Fibroblast of mammary gland (primary cell): ENCODE measurements around the gene HOXB2.

Source experiments
- DNase-seq: peaks from one replicate; pipeline ENCODE4 v3.0.0-alpha.2; 2010; ENCODE audit warnings: low read depth
- H3K4me3 ChIP-seq: 2 replicates; pipeline ENCODE4 v1.5.1; 2011; ENCODE audit warnings: low read depth, mild to moderate bottlenecking, low read length, moderate library complexity; ENCODE audit not compliant: control insufficient read depth
- TF ChIP-seq, protein P1 (sequence below): conservative IDR thresholded peaks from 2 replicates; pipeline ENCODE4 v1.5.1; 2011; ENCODE audit warnings: low read depth, low read length, inconsistent platforms; ENCODE audit not compliant: control insufficient read depth, insufficient read depth

The HOXB2 gene

DNA sequence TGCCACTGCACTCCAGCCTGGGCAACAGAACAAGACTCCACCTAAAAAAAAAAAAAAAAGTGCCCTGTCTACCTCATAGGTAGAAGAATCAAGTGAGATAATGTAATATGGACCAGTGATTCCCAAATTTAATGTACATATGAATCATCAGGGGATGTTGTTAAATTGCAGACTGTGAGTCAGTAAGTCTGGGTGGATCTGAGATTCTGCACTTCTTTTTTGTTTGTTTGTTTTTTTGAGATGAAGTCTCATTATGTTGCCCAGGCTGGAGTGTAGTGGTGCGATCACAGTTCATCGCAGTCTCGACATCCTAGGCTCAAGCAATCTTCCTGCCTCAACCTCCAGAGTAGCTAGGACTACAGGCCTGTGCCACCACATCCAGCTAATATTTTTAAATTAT, 45.7 kb downstream of the HOXB2 start:
- peak; percentile 73 for DNase-seq
- TF ChIP-seq, protein P1, sequence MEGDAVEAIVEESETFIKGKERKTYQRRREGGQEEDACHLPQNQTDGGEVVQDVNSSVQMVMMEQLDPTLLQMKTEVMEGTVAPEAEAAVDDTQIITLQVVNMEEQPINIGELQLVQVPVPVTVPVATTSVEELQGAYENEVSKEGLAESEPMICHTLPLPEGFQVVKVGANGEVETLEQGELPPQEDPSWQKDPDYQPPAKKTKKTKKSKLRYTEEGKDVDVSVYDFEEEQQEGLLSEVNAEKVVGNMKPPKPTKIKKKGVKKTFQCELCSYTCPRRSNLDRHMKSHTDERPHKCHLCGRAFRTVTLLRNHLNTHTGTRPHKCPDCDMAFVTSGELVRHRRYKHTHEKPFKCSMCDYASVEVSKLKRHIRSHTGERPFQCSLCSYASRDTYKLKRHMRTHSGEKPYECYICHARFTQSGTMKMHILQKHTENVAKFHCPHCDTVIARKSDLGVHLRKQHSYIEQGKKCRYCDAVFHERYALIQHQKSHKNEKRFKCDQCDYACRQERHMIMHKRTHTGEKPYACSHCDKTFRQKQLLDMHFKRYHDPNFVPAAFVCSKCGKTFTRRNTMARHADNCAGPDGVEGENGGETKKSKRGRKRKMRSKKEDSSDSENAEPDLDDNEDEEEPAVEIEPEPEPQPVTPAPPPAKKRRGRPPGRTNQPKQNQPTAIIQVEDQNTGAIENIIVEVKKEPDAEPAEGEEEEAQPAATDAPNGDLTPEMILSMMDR: no peak
- no peak overlapping the region for H3K4me3 ChIP-seq

DNA sequence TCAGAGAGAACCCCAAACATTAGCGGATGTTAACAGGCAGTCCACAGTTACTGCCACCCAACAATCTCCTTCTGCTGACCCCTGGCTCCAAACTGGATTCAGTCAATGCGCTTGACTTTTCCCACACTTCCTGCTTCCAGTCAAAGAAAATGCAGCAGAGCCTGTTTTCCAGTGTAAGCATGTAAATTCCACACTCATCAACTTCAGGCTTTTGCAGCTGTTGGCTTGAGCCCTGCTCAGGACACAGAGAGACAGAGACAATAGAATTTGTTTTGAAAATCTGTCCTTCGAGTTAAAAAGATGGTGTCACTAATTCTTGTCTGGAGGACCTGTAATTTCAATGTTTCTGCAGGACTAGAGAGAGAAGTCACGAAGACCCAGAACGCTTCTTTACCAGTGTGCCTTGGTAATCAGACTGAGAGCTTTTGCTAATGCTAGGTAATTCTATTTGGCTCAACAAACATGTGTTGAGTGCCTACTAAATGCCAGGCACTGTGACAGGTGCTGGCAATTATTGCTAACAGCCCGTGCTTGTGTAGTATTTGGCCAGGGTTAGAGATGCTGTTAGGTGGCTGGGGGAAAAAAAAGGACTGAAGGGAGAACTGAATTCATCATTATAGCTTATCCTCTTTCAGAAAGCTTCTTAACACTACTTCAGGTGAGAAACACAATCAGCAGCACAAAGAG, 46.6 kb downstream of the HOXB2 start:
- no peak overlapping the region for H3K4me3 ChIP-seq
- no peak for DNase-seq
- TF ChIP-seq, protein P1: no peak

DNA sequence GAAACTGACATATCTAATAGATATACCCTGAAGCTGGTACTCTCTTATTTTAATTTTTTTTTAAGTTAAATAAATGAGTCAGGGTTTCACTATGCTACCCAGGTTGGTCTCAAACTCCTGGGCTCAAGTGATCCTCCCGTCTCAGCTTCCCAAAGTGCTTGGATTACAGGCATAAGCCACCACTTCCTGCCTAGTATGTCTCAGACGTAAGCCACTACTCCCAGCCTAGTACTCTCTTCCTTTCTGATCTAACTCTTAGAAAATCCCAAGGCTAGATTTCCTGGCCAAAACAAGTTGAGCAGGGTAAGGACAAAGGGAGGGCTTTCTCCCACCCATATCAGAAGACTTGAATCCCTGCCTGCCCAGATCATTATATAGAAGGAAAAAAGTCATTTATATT, 47.8 kb downstream of the HOXB2 start:
- TF ChIP-seq, protein P1: no peak
- no peak overlapping the region for H3K4me3 ChIP-seq
- DNase-seq: peak; percentile 72

DNA sequence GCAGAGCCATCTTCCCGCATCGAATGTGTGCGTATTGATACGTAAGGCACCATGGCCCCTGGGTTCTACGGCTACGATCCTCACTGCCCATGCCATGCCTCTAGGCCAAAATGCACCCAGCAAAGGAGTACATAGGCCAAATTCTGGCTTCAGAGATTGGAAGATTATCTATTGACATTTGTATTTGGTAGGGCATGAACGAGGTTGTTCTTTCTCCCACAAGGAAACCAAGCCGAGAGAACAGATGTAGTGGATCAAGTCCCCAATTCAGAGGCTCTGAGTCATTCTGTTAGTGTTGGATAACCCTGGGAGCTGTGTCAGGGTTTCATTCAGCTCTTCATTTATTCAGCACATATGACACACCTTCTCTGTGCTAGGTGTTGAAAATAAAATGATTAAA, 50.6 kb downstream of the HOXB2 start:
- no peak overlapping the region for H3K4me3 ChIP-seq
- TF ChIP-seq, protein P1: no peak
- DNase-seq: peak; percentile 91
